ENCODE measurements around the gene SELPLG.

DNA sequence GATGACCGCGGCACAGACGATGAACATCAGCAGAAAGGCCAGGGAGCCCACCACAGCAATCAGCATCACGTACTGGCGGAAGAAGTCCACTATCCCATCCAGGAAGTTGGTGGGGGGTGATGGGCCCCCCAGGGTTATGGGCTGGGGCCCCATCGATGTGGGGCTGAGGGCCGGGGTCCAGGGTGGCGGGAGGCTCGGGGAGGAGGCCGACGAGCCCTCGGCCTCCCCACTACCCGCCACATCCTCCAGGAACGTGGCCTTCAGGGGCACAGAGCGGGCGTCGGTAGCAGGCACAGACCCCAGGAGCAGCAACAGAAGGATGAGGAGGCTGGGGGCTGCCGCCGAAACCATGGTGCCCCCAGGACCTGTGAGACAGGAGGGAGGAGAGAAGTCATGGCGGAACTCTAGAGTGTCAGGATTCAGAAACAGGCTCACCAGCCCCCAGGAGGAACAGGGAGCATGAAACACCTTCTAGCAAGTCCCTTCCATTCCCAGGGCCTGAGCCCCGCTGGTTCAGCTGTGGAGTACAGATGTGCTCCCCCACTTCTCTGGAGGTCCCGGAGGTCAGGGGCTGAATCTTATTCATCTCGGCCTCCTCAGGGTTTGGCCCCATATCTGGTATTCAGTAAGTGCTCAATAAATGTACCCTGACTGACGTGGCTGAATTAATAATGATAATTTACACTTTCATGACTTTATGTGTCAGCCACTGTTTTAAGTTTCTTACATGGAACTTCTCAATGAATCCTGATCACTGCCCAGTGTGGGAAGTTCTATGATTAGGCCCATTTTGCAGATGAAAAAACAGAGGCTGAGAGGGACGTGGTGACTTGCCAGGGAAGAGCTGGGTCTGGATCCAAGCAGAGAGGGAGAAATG is 41.4 kb downstream of the SELPLG start:
- TF ChIP-seq, protein P1, sequence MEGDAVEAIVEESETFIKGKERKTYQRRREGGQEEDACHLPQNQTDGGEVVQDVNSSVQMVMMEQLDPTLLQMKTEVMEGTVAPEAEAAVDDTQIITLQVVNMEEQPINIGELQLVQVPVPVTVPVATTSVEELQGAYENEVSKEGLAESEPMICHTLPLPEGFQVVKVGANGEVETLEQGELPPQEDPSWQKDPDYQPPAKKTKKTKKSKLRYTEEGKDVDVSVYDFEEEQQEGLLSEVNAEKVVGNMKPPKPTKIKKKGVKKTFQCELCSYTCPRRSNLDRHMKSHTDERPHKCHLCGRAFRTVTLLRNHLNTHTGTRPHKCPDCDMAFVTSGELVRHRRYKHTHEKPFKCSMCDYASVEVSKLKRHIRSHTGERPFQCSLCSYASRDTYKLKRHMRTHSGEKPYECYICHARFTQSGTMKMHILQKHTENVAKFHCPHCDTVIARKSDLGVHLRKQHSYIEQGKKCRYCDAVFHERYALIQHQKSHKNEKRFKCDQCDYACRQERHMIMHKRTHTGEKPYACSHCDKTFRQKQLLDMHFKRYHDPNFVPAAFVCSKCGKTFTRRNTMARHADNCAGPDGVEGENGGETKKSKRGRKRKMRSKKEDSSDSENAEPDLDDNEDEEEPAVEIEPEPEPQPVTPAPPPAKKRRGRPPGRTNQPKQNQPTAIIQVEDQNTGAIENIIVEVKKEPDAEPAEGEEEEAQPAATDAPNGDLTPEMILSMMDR (IDR thresholded peaks at IDR 0.05): no peak
- TF ChIP-seq EZH2 (IDR thresholded peaks at IDR 0.05; ENCODE audit: borderline replicate concordance, insufficient read depth, low read depth, low read length, poor library complexity, severe bottlenecking): no peak
